Activated gamma-delta T cell treated with anti-CD3 and anti-CD28 coated beads, Interleukin-2, amount 50 U/mL, for 16 hours (primary cell): ENCODE measurements around the gene PPIA.
"Not testable (repeated sequence)": the region's sequence is repeated elsewhere in the genome, so short reads cannot be mapped to it uniquely, and the experiment has no call there.

Experiments used
- DNase-seq: peaks from one replicate; pipeline ENCODE4 v3.0.0-alpha.2; 2020; ENCODE audit warnings: low read depth

The PPIA gene

GRCh38 chr7:44764081-44764480, 32.4 kb upstream of the PPIA start:
- DNase-seq: no peak

GRCh38 chr7:44764665-44765578, 31.6 kb upstream of the PPIA start:
- DNase-seq: no peak

- DNase-seq: no peak
Observed at GRCh38 chr7:44765579-44766415, 30.7 kb upstream of the PPIA start.

GRCh38 chr7:44766416-44766801, 30.1 kb upstream of the PPIA start:
- DNase-seq: no peak

- DNase-seq: no peak
Observed at GRCh38 chr7:44767134-44767911, 29.2 kb upstream of the PPIA start.

- DNase-seq: no peak
Observed at GRCh38 chr7:44767912-44768627, 28.4 kb upstream of the PPIA start.

- DNase-seq: no peak
Observed at GRCh38 chr7:44768628-44769371, 27.7 kb upstream of the PPIA start.

- no peak for DNase-seq
Observed at GRCh38 chr7:44769376-44769775, 27.1 kb upstream of the PPIA start.

GRCh38 chr7:44769776-44770294, 26.6 kb upstream of the PPIA start:
- no peak for DNase-seq

GRCh38 chr7:44771358-44771757, 25.1 kb upstream of the PPIA start:
- no peak for DNase-seq

- DNase-seq: no peak
Observed at GRCh38 chr7:44772440-44772839, 24.0 kb upstream of the PPIA start.

GRCh38 chr7:44772867-44773266, 23.6 kb upstream of the PPIA start:
- DNase-seq: no peak

- DNase-seq: not testable (repeated sequence)
Observed at GRCh38 chr7:44774486-44774885, 22.0 kb upstream of the PPIA start.

- DNase-seq: no peak
Observed at GRCh38 chr7:44775383-44776107, 20.9 kb upstream of the PPIA start.

- no peak for DNase-seq
Observed at GRCh38 chr7:44776211-44776610, 20.3 kb upstream of the PPIA start.

- DNase-seq: no peak
Observed at GRCh38 chr7:44782460-44782859, 14.0 kb upstream of the PPIA start.

GRCh38 chr7:44783407-44783806, 13.1 kb upstream of the PPIA start:
- no peak for DNase-seq

GRCh38 chr7:44784364-44784763, 12.1 kb upstream of the PPIA start:
- no peak for DNase-seq

GRCh38 chr7:44785218-44785617, 11.3 kb upstream of the PPIA start:
- not testable (repeated sequence) for DNase-seq

- DNase-seq: no peak
Observed at GRCh38 chr7:44787041-44787440, 9.4 kb upstream of the PPIA start.
